K562 (cell line): ENCODE data around the gene FOXD2. TPM values are rescaled to one million over a fixed set of nuclear protein-coding genes. Genes with fewer than 3 reads are reported as not detected.

Source experiments
- ASH1L ChIP-seq: fragments of 450-650 bp; IDR thresholded peaks from 2 replicates; pipeline ENCODE4 v1.6.1; 2018; ENCODE audit warnings: borderline replicate concordance, mild to moderate bottlenecking, low read depth; ENCODE audit not compliant: partially characterized antibody
- CXXC5 ChIP-seq: fragments of 250-450 bp; sonication (Bioruptor Pico); IDR thresholded peaks from 2 replicates; pipeline ENCODE4 v1.8.0; 2022; ENCODE audit warnings: inconsistent platforms, mild to moderate bottlenecking, moderate library complexity
- EZH2 ChIP-seq: IDR thresholded peaks from 2 replicates; pipeline ENCODE4 v1.6.1; 2012; ENCODE audit warnings: low read depth, mild to moderate bottlenecking, inconsistent platforms, low read length, borderline replicate concordance
- FOXJ2 ChIP-seq: fragments of 200-800 bp; sonication (Bioruptor generic); IDR thresholded peaks from 2 replicates; pipeline ENCODE4 v1.6.1; 2016; ENCODE audit warnings: missing genetic modification characterization, missing compliant biosample characterization
- HNRNPL ChIP-seq: fragments of 200-400 bp; formaldehyde crosslinking; IDR thresholded peaks from 2 replicates; pipeline ENCODE4 v1.6.1; 2017; ENCODE audit warnings: low read depth, mild to moderate bottlenecking, low read length
- KAT8 ChIP-seq: fragments of 450-650 bp; IDR thresholded peaks from 2 replicates; pipeline ENCODE4 v1.6.1; 2016; ENCODE audit warnings: low read depth, mild to moderate bottlenecking
- POLR3A ChIP-seq: IDR thresholded peaks from 2 replicates; pipeline ENCODE4 v1.6.1; 2011; ENCODE audit warnings: borderline replicate concordance, mild to moderate bottlenecking, moderate library complexity; ENCODE audit not compliant: insufficient read length, insufficient read depth; ENCODE audit errors: extremely low read depth
- RB1 ChIP-seq: fragments of 450-650 bp; IDR thresholded peaks from 2 replicates; pipeline ENCODE4 v1.6.1; 2017; ENCODE audit warnings: low read depth, mild to moderate bottlenecking
- SNRNP70 ChIP-seq: fragments of 200-400 bp; formaldehyde crosslinking; optimal IDR thresholded peaks from 2 replicates; pipeline ENCODE3; 2017; ENCODE audit warnings: low read depth, low read length
- SRSF3 ChIP-seq: fragments of 200-400 bp; formaldehyde crosslinking; IDR thresholded peaks from 2 replicates; pipeline ENCODE4 v1.6.1; 2016; ENCODE audit warnings: mild to moderate bottlenecking, low read length, moderate library complexity; ENCODE audit not compliant: insufficient read depth
- polyA plus RNA-seq, 8 experiments: library from polyadenylated mRNA; depleted of rRNA in 4 of 8; stranded (reverse) in 5 of 8; unstranded in 3 of 8; fragments of >200 nt; fragmentation: Nextera tagmentation in 2 of 8; fragmentation: Illumina TruSeq in 1 of 8; extraction: Ambion mirVana in 2 of 8; extraction: Trizol in 1 of 8; gene quantifications; 2 replicates each; pipeline versions ENCODE4 v1.2.1 to v1.2.3, GENCODE V29; 2011 to 2014; ENCODE audit warnings: inconsistent platforms in 1 of 8, missing spikeins in 1 of 8
- total RNA-seq, 7 experiments: library from RNA; depleted of rRNA in 6 of 7; stranded (reverse); fragments of >200 nt in 6 of 7; fragmentation: Illumina TruSeq in 2 of 7; extraction: Trizol in 2 of 7; gene quantifications; 2 replicates each; pipeline versions ENCODE4 v1.2.1 to v1.2.3, GENCODE V29; 2011 to 2021; ENCODE audit warnings: low replicate concordance in 1 of 7
- TF ChIP-seq, protein P1 (sequence below): fragments of 450-650 bp; formaldehyde crosslinking; conservative IDR thresholded peaks from 2 replicates; pipeline ENCODE4 v1.4.0; 2022; ENCODE audit warnings: mild to moderate bottlenecking, missing genetic modification characterization
- TF ChIP-seq, protein P2 (sequence below), 3 experiments: fragments of 200-800 bp in 1 of 3; fragments of 250-450 bp in 1 of 3; fragments of 450-650 bp in 1 of 3; sonication (Bioruptor Pico) in 1 of 3; sonication (Bioruptor generic) in 1 of 3; formaldehyde crosslinking in 1 of 3; IDR thresholded peaks; 2 replicates each; pipeline versions ENCODE4 v1.6.1 to v1.8.0; 2016 to 2022; ENCODE audit warnings: mild to moderate bottlenecking in 2 of 3, missing genetic modification characterization in 2 of 3, missing compliant biosample characterization in 1 of 3, moderate library complexity in 1 of 3
- TF ChIP-seq, protein P3 (sequence below): fragments of 250-450 bp; sonication (Bioruptor Pico); IDR thresholded peaks from 2 replicates; pipeline ENCODE4 v1.8.0; 2021; ENCODE audit warnings: borderline replicate concordance, mild to moderate bottlenecking, moderate library complexity; ENCODE audit not compliant: poor library complexity, severe bottlenecking
- TF ChIP-seq, protein P4 (sequence below): IDR thresholded peaks from 2 replicates; pipeline ENCODE4 v1.6.1; 2011; ENCODE audit not compliant: insufficient read length; ENCODE audit errors: extremely low read depth
- TF ChIP-seq, protein P5 (sequence below): fragments of 450-650 bp; IDR thresholded peaks from 2 replicates; pipeline ENCODE4 v1.6.1; 2016
- TF ChIP-seq, protein P6 (sequence below): fragments of 450-650 bp; formaldehyde crosslinking; IDR thresholded peaks from 2 replicates; pipeline ENCODE4 v1.4.0; 2020; ENCODE audit warnings: mild to moderate bottlenecking, moderate library complexity

Gene FOXD2
- total and polyA plus RNA-seq, 9 of the 15 experiments (the other 6 are each of a cell fraction or from before 2014, with no cell fraction given): 0.06 to 1.2 (median 0.22) TPM

DNA sequence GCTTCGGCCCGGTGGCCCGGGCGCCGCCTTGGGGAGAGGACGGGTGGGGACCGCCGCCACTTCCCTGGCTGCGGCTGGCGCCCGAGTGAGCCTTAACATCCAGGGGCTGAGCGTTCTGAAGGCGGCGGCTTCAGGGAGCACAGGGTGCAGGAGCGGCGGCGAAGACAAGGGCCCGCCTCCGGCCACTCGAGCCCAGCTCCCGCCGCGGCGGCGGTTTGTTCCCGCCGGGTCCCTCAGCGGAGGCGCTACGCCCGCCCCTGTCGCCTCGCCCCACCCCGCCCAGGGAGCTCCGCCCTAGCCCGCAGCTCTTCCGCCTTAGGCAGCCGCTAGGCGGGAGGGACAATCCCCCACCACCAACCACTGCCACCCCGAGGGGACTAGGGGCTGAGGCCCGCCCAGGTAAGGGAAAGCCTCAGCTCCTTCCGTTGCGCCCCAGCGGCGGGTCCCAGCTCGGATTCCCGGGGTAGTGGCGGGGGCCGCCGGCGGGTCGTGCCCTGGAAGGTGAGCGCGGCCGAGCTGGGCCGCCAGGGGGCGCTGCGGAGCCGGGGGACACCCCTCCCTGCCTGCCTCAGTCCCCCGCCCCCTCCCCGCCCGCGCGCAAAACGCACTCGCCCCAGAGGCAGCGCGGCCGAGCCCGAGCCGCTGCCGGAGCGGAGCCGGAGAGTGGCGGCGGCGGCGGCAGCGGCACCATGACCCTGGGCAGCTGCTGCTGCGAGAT, at the start of gene FOXD2 (continued):
- TF ChIP-seq, protein P1, sequence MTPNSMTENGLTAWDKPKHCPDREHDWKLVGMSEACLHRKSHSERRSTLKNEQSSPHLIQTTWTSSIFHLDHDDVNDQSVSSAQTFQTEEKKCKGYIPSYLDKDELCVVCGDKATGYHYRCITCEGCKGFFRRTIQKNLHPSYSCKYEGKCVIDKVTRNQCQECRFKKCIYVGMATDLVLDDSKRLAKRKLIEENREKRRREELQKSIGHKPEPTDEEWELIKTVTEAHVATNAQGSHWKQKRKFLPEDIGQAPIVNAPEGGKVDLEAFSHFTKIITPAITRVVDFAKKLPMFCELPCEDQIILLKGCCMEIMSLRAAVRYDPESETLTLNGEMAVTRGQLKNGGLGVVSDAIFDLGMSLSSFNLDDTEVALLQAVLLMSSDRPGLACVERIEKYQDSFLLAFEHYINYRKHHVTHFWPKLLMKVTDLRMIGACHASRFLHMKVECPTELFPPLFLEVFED (CRISPR knock-in tag): no peak
- TF ChIP-seq RB1 (peak; percentile 96), FOXJ2 (tag) (no peak), HNRNPL (no peak), KAT8 (no peak), SRSF3 (no peak), SNRNP70 (no peak), POLR3A (no peak), ASH1L (no peak), EZH2 (no peak), CXXC5 (peak; percentile 82)
- TF ChIP-seq, protein P2, sequence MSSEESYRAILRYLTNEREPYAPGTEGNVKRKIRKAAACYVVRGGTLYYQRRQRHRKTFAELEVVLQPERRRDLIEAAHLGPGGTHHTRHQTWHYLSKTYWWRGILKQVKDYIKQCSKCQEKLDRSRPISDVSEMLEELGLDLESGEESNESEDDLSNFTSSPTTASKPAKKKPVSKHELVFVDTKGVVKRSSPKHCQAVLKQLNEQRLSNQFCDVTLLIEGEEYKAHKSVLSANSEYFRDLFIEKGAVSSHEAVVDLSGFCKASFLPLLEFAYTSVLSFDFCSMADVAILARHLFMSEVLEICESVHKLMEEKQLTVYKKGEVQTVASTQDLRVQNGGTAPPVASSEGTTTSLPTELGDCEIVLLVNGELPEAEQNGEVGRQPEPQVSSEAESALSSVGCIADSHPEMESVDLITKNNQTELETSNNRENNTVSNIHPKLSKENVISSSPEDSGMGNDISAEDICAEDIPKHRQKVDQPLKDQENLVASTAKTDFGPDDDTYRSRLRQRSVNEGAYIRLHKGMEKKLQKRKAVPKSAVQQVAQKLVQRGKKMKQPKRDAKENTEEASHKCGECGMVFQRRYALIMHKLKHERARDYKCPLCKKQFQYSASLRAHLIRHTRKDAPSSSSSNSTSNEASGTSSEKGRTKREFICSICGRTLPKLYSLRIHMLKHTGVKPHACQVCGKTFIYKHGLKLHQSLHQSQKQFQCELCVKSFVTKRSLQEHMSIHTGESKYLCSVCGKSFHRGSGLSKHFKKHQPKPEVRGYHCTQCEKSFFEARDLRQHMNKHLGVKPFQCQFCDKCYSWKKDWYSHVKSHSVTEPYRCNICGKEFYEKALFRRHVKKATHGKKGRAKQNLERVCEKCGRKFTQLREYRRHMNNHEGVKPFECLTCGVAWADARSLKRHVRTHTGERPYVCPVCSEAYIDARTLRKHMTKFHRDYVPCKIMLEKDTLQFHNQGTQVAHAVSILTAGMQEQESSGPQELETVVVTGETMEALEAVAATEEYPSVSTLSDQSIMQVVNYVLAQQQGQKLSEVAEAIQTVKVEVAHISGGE (CRISPR knock-in tag; IDR thresholded peaks at IDR 0.05): peak in 1 of 3 experiments; percentile 71; a peak in 2 of 6 replicates
- TF ChIP-seq, protein P3, sequence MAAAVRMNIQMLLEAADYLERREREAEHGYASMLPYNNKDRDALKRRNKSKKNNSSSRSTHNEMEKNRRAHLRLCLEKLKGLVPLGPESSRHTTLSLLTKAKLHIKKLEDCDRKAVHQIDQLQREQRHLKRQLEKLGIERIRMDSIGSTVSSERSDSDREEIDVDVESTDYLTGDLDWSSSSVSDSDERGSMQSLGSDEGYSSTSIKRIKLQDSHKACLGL: no peak
- TF ChIP-seq, protein P4, sequence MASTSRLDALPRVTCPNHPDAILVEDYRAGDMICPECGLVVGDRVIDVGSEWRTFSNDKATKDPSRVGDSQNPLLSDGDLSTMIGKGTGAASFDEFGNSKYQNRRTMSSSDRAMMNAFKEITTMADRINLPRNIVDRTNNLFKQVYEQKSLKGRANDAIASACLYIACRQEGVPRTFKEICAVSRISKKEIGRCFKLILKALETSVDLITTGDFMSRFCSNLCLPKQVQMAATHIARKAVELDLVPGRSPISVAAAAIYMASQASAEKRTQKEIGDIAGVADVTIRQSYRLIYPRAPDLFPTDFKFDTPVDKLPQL: no peak
- TF ChIP-seq, protein P5, sequence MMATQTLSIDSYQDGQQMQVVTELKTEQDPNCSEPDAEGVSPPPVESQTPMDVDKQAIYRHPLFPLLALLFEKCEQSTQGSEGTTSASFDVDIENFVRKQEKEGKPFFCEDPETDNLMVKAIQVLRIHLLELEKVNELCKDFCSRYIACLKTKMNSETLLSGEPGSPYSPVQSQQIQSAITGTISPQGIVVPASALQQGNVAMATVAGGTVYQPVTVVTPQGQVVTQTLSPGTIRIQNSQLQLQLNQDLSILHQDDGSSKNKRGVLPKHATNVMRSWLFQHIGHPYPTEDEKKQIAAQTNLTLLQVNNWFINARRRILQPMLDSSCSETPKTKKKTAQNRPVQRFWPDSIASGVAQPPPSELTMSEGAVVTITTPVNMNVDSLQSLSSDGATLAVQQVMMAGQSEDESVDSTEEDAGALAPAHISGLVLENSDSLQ: no peak
- TF ChIP-seq, protein P6, sequence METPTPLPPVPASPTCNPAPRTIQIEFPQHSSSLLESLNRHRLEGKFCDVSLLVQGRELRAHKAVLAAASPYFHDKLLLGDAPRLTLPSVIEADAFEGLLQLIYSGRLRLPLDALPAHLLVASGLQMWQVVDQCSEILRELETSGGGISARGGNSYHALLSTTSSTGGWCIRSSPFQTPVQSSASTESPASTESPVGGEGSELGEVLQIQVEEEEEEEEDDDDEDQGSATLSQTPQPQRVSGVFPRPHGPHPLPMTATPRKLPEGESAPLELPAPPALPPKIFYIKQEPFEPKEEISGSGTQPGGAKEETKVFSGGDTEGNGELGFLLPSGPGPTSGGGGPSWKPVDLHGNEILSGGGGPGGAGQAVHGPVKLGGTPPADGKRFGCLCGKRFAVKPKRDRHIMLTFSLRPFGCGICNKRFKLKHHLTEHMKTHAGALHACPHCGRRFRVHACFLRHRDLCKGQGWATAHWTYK (CRISPR knock-in tag): no peak
